Myocyte (in vitro differentiated cells): ENCODE data around the gene PBLD. TPM values are rescaled to one million over a fixed set of nuclear protein-coding genes. Genes with fewer than 3 reads are reported as not detected.
"Not testable (repeated sequence)": the region's sequence is repeated elsewhere in the genome, so short reads cannot be mapped to it uniquely, and the experiment has no call there.

Source experiments
- DNase-seq: peaks from one replicate; pipeline ENCODE4 v3.0.0-alpha.2; 2012; ENCODE audit warnings: low read depth
- total RNA-seq: library from RNA; depleted of rRNA; stranded (reverse); fragments of >200 nt; gene quantifications from 2 replicates; pipeline ENCODE4 v1.2.3, GENCODE V29; 2014

Gene PBLD
- total RNA-seq, 1 donor from 2014 or later, result 9.2 TPM

DNA sequence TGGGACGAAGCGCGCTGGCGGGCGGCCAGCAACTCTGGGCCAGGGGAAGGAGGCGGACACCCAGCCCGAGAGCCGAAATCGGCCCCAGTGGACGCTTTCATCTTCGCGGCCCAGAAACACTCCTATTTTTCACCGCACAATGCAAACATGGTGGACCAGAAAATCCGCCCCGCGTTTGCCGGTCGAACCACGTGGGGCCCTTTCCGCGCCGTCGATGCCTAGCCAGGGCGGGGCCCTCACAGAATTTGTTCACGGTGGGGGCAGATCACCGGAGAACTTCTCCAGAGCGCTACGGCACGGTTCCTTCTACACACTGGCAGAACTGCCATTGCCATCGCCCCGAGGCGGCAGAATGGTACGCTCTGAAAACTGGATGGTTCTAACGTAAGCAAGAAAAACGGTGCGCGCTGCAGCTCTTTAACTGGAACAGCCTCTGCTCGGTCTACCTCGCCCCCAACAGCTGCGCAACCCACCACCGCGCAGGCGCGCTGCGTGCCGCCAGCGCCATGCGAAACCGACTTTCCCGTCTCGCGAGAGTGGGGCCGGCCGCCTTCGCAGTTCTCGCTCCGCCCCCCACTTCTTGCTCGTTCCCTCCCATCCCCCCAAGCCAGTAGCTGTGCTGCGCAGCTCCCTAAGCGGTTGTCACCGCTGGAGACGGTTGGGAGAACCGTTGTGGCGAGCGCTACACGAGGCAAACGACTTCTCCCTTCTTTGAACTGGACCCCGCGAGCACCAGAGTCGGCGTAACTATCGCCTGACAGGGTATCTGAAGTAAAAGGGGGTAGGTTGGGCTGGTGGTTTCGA lies 1.1 kb downstream of the PBLD start, which contains the start of gene HNRNPH3:
HNRNPH3 (plus strand) TSS at position 610 of the 804 bp plus-strand sequence. CDS start 5,158 bp downstream, outside the sequence.
- peak; percentile 98 for DNase-seq

DNA sequence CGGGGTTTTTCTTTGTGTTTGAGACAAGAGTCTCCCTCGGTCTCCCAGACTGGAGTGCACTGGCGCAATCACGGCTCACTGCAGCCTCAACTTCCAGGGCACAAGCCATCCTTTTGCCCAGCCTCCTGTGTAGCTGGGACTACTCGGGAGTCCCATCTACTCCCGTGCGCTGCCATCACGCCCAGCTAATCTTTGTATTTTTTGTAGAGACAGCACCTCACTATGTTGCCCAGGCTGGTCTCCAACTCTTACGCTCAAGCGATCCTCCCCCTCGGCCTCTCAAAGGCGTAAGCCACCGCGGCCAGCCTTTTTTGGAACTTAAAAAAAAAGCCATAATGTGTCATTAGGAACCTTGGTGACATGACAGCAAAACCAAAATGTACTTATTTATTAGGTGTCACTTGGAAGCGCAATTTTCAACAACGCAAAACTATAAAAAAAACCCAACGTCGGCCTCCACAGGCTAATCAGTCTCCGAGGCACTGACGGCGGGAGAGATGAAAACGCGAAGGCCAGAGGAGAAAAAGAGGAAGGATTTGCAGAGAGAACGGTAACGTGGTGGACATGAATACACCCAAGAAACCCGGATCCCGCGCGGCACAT lies 1.8 kb downstream of the PBLD start:
- peak; percentile 44 for DNase-seq

DNA sequence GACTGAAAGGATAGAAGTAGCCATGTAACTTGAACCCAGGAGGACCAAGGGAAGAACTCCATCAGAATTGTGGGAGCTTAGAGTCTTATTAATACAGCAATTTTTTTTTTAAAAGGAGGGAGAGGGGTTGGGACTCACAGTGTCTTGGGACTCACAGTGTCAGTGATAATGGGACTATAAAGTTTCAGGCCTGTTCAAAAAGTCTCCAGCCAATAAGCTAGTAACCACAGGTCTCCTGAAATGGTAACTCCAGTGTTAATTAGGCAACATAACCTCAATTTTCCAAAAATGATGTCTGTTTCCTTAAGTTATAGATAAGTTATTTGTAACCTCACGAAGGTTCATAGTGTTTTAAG lies 3.2 kb downstream of the PBLD start:
- no peak for DNase-seq

DNA sequence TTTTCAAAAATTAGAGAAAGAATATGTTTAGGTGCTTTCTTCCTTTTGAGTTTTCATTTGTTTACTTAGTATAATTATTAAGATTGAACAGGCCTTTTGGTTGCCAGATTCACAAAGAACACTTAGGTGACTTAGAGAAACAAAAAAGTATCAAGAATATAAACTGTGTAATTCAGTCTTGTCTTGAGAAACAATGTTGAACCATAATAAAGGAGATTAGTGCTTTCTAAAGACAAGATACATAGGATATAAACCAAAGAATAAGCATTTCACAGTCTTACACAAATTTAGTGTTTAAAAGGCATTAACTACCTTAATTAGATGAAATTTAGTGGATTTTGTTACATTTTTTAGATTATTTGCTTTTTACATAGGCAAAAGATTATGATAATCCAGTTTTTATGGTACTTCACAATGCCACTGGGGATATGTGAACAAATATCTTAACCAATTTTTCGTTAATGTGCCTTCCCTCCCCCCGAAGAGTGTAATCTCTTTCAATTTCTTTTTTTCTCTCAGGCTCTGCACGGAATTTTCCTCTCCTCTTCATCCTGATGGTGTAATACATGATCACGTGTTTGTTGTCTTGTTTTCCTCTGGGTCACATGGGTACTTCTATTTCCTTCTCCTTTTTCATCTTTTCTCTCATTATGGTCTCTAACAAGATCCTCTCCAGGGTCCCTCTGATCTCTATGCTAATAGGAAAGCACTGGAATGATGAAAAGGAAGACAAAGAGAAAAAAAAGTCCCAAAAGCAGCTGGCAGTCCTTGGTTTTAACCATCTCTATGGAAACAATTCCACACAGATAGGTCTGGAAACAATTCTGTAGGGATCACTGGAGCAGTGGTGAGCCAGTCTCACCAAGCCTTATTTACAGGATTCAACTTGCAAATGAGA lies 4.6 kb downstream of the PBLD start:
- peak; percentile 82 for DNase-seq

DNA sequence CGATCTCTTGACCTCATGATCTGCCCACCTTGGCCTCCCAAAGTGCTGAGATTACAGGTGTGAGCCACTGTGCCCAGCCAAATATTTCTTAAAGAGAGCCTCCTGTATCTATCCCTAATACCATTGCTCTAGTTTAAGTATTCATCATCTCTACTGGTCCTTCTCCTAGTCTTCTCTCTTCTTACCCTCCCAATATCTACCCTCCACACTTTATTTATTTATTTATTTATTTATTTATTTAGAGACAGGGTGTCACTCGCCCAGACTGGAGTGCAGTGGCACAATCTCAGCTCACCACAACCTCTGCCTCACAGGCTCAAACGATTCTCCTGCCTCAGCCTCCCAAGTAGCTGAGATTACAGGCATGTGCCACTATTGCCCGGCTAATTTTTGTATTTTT lies 8.3 kb downstream of the PBLD start:
- not testable (repeated sequence) for DNase-seq

DNA sequence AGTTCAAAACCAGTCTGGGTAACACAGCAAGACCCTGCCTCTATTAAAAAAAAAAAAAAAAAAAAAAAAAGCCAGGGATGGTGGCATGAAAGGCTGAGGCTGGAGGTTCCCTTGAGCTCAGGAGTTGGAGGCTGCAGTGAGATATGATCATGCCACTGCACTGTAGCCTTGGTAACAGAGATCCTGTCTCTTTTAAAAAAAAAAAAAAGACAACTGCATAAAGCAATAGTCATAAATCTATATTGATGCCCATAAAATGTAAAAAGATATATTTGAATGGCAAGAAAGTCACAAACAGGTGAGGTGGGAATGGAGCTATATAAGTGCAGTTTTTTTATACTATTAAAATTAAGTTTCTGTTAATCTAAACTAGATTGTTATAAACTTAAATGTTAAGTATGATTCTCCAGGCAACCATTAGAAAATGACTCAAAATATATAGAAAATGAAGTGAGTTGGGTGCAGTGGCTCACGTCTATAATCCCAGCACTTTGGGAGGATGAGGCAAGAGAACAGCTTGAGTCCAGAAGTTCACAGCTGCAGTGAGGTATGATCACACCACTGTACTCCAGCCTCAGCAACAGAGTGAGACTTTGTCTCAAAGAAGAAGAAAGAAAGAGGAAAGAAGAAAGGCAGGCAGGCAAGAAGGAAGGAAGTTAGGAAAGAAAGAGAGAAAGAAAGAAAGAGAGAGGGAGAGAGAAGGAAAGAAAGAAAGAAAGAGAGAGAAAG lies 14.2 kb downstream of the PBLD start:
- no peak for DNase-seq

DNA sequence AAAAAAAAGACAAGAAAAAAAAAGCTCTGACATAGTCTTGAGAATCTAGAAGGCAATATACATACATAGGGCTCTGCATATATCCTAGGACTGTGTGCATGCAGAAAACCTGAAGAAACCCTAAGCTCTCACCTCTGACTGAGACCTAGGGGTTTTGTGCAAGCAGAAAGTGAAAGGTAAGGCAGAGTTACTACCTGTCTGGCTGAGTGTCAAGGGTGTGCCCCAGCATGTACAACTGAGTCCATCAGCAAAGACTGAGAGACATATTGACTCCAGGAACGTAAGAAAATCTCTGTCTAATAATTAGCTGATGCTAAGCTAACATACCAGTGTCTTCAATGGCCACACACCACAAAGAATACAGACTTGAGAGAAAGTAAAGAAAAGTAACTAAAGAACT lies 17.1 kb downstream of the PBLD start:
- DNase-seq, result no peak

DNA sequence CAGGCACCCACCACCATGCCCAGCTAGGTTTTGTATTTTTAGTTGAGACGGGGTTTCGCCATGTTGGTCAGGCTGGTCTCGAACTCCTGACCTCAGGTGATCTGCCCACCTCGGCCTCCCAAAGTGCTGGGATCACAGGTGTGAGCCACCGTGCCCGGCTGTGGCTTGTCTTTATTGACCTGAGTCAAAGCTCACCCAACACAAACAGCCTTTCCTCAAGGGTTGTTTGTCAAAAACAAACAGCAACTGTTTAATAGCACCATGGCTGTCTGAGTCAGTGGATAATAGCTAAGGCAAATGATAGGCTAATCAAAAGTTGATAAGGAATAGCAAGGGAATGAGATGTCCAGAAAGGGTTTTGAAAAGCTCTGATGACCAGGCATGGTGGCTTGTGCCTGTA lies 17.8 kb downstream of the PBLD start:
- DNase-seq, result not testable (repeated sequence)

DNA sequence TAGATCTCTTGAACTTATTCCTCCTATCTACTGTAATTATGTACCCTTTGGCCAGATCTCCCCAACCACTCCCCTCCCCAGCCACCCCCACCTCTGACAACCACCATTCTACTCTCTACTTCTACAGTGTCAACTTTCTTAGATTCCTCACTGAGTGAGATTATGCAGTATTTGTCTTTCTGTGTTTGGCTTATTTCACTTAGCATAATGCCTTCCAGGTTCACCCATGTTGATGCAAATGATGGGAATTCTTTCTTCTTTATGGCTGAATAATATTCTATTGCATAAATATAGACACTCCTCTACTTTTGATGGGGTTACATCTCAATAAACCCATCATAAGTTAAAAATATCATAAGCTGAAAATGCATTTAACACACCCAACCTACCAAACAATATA lies 22.2 kb downstream of the PBLD start:
- no peak for DNase-seq

DNA sequence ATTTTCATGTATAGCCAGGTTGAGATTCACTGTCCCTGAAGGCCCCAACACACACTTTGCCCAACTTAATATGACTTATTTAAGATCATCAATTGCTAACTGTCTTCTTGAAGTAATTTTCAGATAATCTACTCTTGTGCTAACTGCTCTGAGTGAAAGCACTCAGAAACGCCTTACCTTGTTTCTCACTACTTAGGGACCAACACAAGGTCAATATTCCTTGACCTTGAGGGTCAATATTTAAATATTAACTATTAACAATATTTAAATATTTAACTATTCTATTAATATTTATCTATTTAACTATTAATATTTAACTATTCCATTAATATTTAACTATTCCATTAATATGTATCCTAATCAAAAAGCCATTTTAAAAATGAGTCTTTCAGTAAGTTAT lies 26.9 kb downstream of the PBLD start:
- DNase-seq, result no peak

DNA sequence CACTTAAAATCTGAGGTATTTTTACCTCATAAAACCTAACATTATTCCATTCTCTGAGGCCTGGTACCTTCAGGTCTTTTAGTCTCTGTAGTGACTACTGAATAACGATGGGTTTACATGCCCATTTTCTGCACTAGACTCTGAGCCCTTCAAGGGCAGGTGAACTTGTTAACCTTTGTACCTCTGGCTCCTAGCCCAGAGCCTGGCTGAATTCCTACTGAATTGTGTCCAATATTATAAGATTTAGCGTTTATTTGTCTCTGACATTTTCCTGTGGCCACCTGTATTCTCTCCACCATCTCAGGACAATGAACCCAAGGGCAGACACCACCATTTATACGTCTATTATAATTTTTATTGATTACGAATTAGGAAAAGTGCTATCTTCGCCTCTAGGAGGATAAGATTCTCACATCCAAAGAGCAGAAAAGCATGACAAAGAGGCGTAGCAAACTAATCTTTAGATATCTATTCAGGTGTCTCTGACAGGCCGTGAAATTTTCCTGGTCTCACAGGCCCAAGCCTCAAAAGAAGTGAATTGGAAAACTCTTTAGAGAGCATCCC lies 28.8 kb downstream of the PBLD start:
- no peak for DNase-seq

DNA sequence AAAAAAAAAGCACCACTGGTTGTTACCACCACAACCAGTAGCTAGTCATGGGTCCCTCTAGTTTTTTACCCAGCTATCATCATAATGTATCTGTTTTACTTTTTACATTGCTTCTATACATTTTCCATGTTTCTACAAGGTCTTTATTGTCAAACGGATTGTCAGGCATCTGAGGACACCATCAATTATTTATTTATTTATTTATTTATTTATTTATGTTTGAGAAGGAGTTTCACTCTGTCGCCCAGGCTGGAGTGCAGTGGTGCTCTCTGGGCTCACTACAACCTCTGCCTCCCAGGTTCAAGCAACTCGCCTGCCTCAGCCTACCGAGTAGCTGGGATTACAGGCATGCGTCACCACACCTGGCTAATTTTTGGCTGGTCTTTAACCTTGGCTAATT lies 29.9 kb downstream of the PBLD start:
- DNase-seq, result no peak

DNA sequence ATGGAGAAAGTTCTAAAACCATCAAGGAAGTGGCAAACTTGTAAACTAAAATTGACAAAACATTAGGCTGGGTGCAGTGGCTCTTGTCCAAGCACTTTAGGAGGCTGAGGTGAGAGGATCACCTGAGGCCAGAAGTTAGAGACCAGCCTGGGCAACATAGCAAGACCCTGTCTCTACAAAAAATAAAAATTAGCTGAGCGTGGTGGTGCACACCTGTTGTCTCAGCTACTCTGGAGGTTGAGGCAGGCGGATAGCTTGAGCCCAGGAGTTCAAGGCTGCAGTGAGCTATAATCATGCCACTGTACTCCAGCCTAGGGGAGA lies 30.3 kb downstream of the PBLD start:
- DNase-seq, result no peak

DNA sequence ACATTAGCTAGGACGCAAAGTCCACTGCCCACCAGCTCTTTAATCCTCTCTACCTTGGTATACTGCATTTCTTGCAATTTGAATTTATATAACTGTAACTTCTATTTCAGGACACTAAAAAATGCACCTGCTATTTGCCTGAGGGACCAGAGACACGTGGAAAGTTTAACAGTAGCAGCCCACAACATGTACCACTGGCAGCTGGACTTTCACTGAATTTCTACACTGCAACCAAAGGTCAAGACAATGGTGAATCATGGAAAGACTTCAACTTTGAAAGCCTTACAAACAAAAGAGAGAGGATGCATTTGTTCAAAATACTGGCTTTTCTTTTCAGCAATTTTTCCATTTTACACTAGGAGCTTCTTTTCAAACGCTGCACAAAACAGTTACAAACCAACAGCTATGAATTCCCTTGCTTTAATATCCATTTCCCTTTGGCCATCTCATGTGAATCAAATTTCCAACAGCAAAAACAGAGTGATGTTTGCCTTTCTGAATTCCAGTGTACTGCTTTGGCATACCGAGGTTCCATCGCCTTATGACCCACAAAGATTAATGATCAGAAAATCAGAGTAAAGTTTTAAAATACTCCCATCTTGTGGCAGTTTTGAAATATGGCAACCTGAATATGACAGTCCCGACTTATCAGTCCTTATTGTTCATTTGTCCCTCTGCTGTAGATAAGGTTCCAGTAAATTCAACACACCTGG lies 30.8 kb downstream of the PBLD start:
- peak; percentile 74 for DNase-seq

DNA sequence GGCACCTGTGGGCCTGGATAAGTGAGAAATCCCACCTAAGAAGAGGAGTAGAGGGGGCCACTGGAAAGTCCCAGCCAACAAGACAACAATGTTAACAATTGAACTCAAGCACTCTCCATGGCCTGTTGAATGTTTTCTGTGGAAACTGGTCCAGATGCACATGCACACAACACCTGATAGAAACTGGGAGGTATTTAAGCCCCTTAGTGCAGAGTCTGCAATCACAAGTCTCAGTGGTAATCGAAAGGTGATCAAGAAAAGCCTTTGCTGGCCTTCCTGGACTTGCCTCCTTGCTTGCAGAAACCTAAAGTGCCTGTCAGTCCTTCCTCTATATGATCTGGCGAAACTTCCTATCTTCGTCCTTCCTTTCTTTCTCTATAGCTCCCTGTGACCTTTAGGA lies 31.4 kb downstream of the PBLD start:
- DNase-seq, result no peak

DNA sequence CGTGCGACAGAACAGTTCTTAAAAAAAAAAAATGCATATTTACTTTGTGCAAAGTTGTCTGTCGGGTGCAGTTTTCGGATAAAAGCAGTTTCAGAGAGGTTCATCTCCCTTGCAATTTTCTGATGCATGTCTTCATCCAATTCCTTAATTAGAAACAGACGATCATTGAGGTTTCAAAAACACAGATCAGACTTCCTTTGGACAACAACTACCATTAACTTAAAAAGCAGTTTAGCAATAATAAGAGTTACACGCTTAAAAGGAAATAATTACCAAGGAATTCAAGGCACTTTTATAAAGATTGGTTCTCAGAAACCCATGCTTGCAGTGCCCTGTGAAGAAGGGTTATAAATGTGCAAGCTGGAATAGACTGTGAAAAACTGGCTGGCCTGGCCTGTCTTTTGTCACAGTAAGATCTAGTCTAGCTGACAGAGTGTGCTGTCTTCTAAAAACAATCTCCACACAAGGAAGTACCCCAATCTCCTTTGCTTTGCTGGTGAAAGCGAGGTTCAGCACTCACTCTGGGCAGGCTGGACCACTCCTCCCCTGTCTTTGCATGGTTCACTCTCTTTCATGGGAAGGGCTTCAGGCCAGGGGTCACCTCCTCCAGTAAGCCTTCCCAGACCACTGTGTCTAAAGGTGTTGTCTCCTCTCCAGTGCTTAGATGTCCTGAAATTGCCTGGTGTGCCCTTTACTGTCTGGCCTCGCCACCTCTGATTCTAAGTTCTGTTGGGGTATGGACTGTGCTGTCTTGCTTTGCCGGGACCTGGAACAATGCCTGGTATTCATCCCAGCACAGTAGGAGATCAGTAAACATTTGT lies 35.7 kb downstream of the PBLD start:
- DNase-seq, result no peak

DNA sequence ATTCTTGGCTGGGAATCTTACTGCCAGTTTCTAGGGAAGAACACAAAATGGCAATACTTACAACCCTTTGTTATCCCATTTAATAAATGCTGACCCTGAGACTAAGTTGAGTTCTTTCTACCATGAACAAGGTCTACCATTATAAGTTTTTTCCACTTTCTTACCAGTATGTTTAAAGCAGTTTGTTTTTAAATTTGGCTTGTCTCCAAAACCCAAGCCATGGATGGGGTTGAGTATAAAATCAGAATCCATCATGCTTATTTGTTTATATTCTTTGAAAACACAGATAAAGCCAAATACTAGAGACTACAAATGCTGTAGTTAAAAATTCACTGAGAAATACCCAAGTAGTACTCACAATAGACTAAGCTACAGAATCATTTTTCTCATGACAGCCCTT lies 42.0 kb downstream of the PBLD start:
- no peak for DNase-seq

DNA sequence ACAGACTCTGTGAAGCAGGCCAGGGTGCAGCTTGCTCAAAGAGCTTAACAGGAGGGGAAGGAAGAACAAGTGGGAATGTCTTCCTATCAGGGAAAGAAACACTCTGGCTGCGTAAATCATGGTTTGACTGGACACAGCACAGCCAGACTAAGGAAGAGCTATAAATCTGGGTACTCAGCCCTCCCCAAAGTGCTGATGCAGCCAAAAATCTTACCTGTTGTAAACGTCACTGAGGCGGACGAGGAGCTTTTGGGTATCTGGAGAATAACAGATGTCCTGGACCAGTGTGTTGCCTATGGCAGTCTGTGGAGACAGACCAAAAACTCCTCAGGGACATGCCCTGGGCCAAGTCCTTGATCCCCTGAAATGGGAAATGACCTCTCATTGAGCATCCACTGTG lies 44.0 kb downstream of the PBLD start:
- no peak for DNase-seq
